Stimulated activated CD4-positive, alpha-beta T cell treated with anti-CD3 and anti-CD28 coated beads, Interleukin-2, amount 100 ng/mL, for 4 hours (primary cell): ENCODE measurements around the gene COA8.
"Not testable (repeated sequence)": the region's sequence is repeated elsewhere in the genome, so short reads cannot be mapped to it uniquely, and the experiment has no call there.

Experiments used
- DNase-seq: peaks from one replicate; pipeline ENCODE4 v3.0.0-alpha.2; 2020; ENCODE audit warnings: low read depth

COA8 gene

GRCh38 chr14:103576371-103577024 is 13.7 kb downstream of the COA8 start:
- DNase-seq: no peak

- DNase-seq: no peak
Measured at GRCh38 chr14:103578401-103579075, 15.8 kb downstream of the COA8 start.

- no peak for DNase-seq
Measured at GRCh38 chr14:103581206-103581605, 18.4 kb downstream of the COA8 start.

- DNase-seq: no peak
Measured at GRCh38 chr14:103581954-103582703, 19.4 kb downstream of the COA8 start.

GRCh38 chr14:103584326-103584915 is 21.7 kb downstream of the COA8 start:
- no peak for DNase-seq

GRCh38 chr14:103593577-103593976 is 30.8 kb downstream of the COA8 start:
- no peak for DNase-seq

- DNase-seq: no peak
Measured at GRCh38 chr14:103594265-103594664, 31.5 kb downstream of the COA8 start.

GRCh38 chr14:103597623-103598377 is 35.0 kb downstream of the COA8 start:
- no peak for DNase-seq

- DNase-seq: no peak
Measured at GRCh38 chr14:103600503-103600902, 37.7 kb downstream of the COA8 start.

- DNase-seq: no peak
Measured at GRCh38 chr14:103604620-103605019, 41.9 kb downstream of the COA8 start.

GRCh38 chr14:103606963-103607668 is 44.4 kb downstream of the COA8 start:
- DNase-seq: no peak

GRCh38 chr14:103607822-103608221 is 45.1 kb downstream of the COA8 start:
- DNase-seq: no peak

GRCh38 chr14:103609081-103609480 is 46.3 kb downstream of the COA8 start:
- not testable (repeated sequence) for DNase-seq

GRCh38 chr14:103611215-103611614 is 48.5 kb downstream of the COA8 start:
- no peak for DNase-seq

- no peak for DNase-seq
Measured at GRCh38 chr14:103613517-103613916, 50.8 kb downstream of the COA8 start.

- no peak for DNase-seq
Measured at GRCh38 chr14:103616635-103617300, 54.0 kb downstream of the COA8 start.

- no peak for DNase-seq
Measured at GRCh38 chr14:103619057-103619456, 56.3 kb downstream of the COA8 start.

- DNase-seq: no peak
Measured at GRCh38 chr14:103621860-103622259, 59.1 kb downstream of the COA8 start.

- no peak for DNase-seq
Measured at GRCh38 chr14:103623308-103623707, 60.5 kb downstream of the COA8 start.

GRCh38 chr14:103623883-103624482 is 61.2 kb downstream of the COA8 start:
- DNase-seq: no peak
